Measurements from ENCODE around the gene SMARCD1.

DNA sequence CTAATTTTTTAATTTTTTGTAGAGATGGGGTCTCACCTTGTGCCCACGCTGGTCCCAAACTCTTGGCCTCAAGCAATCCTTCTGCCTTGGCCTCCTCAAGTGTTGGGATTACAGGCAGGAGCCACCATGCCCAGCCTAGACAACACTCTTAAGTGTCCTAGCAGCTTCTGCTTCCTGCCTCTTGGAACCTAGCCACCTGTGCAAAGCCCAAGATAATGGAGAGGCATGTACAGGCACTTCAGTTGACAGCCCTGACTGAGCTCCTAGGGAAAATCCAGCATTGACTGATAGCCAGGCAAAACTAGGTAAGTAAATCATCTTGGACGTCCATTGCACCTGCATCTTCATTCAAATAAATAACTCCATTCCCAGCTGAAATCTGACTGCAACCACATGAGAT lies 42.4 kb downstream of the SMARCD1 start:
- TF ChIP-seq, protein P1, sequence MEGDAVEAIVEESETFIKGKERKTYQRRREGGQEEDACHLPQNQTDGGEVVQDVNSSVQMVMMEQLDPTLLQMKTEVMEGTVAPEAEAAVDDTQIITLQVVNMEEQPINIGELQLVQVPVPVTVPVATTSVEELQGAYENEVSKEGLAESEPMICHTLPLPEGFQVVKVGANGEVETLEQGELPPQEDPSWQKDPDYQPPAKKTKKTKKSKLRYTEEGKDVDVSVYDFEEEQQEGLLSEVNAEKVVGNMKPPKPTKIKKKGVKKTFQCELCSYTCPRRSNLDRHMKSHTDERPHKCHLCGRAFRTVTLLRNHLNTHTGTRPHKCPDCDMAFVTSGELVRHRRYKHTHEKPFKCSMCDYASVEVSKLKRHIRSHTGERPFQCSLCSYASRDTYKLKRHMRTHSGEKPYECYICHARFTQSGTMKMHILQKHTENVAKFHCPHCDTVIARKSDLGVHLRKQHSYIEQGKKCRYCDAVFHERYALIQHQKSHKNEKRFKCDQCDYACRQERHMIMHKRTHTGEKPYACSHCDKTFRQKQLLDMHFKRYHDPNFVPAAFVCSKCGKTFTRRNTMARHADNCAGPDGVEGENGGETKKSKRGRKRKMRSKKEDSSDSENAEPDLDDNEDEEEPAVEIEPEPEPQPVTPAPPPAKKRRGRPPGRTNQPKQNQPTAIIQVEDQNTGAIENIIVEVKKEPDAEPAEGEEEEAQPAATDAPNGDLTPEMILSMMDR (IDR thresholded peaks at IDR 0.05; ENCODE audit: poor library complexity) = no peak
- TF ChIP-seq EZH2phosphoT487 (IDR thresholded peaks at IDR 0.05; ENCODE audit: low read depth, severe bottlenecking, unreplicated experiment) = no peak
